SIG-M5 treated with dmso at 0.1 percent for 504 hours (cell line): ENCODE measurements around the gene SPPL3.
A peak's percentile ranks its signal among the peaks of the same experiment; 100 is the strongest.

Experiments used
- DNase-seq: peaks from one replicate; lab custom pipeline; 2025; ENCODE audit not compliant: unreplicated experiment; lab: John Stamatoyannopoulos, UW

The SPPL3 gene

GRCh38 chr12:120790114-120790513, 114.0 kb downstream of the SPPL3 start:
- DNase-seq, result no peak

- no peak for DNase-seq
Observed at GRCh38 chr12:120787889-120788288, 116.3 kb downstream of the SPPL3 start.

DNA sequence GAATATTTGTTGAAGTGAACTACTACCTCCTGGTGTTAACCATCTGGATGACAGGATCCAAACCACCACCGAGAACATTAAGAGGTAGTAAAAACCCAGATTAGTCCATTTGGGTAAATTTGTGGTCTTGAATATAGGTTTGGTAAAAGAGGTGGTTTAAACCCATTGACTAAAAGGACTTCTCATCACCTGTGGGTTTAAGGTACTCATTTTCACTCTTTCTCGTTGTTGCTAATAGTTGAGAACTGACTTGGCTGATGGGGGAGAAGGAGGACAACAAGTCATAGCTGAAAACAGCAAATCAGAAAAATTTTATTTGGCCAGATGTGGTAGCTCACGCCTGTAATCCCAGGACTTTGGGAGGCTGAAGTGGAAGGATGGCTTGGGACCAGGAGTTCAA, 119.4 kb downstream of the SPPL3 start:
- DNase-seq, result no peak

- DNase-seq, result no peak
Observed at GRCh38 chr12:120783197-120783596, 121.0 kb downstream of the SPPL3 start.

DNA sequence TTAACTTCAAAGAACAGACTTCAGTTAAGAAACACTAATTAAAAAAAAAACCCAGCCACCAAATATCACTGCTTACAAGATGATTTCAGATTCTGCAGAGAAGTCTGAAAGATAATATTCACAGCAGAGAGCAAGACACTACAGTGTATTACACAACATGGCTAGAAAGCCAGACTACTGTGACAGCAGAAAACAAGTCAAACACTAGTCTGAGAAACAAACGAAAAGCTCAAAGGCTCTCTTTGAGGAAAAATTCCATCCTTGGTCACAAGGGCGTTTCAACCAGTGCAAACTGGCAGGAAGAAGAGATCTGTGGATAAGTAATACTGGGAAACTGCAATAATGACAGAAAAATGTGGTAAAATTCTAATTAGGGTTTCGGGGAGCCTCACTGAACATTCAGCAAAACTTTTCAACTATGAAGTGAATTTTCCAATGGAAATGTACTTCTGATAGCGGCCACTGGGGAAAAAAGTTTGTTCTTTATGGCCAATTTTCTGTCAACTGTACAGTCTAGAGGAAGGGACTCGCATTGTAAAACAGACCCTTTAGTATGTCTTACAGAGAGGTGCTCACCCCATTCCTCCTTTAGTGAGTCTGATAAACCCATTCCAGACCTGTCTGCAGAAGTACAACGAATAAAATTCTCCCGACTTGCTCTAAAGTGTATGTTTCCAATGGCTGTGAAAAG, 128.2 kb downstream of the SPPL3 start:
- no peak for DNase-seq

GRCh38 chr12:120774169-120774916, 129.8 kb downstream of the SPPL3 start:
- DNase-seq, result no peak

- DNase-seq, result no peak
Observed at GRCh38 chr12:120771097-120771496, 133.1 kb downstream of the SPPL3 start.

GRCh38 chr12:120767071-120768024, 136.8 kb downstream of the SPPL3 start:
- no peak for DNase-seq

- DNase-seq, result no peak
Observed at GRCh38 chr12:120766566-120766965, 137.6 kb downstream of the SPPL3 start.

DNA sequence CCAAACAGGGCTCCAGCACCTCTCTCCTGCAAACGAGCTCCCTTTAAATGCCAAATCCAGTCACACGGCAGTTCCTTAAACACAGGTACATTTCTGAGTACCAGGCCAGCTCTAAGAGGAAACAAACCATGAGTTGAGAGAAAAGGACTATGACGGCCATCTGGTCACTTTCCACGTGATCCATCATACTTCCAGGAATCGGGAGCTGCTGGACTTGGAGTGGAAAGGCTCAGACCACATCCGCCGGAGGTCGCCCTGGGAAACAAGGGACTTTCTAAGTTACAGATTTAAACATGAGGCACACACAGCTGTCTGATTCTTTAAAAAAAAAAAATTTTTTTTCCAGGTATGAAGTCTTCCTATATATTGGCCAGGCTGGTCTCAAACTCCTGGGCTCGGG, 139.3 kb downstream of the SPPL3 start:
- no peak for DNase-seq

DNA sequence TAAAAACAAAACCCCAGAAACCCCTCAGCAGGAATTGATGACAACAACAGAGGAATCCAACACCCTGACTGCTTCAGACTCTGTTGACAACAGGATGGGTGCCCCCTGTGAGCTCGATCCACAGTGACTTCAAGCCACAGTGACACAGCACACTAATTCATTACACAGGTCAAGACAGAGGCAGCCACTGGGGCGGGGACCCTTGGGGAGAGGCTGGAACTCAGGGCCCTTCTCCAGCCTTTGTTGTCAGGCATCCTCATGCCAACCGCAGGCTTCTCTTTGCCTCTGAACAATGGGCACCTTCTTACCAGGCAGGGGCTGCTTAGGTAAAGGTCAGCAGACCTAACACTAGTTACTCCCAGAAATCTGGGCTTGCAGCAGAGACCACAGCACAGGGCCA, 140.9 kb downstream of the SPPL3 start:
- DNase-seq, result no peak

- no peak for DNase-seq
Observed at GRCh38 chr12:120762086-120762485, 142.1 kb downstream of the SPPL3 start.

DNA sequence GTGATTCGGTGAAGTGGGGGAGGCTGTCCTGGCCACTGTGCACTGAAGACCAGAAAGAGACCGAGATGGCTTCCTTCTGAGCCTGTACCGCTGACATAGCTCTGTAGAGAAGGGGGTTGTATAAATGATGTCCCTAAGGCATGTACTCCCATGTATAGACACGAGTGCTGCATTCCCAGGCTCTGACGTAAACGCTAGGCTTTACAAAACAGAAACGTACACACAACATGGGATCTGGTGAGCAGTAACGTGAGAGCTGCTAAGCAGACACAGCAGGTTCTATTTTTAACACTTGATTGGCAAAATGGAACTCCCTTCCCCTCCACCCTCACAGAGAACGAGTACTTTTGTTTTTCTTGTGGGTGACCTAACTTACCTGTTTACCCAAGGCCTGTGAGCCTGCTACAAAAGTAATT, 142.6 kb downstream of the SPPL3 start:
- DNase-seq, result no peak

- DNase-seq, result peak; percentile 39
Observed at GRCh38 chr12:120760349-120761254, 143.6 kb downstream of the SPPL3 start.

DNA sequence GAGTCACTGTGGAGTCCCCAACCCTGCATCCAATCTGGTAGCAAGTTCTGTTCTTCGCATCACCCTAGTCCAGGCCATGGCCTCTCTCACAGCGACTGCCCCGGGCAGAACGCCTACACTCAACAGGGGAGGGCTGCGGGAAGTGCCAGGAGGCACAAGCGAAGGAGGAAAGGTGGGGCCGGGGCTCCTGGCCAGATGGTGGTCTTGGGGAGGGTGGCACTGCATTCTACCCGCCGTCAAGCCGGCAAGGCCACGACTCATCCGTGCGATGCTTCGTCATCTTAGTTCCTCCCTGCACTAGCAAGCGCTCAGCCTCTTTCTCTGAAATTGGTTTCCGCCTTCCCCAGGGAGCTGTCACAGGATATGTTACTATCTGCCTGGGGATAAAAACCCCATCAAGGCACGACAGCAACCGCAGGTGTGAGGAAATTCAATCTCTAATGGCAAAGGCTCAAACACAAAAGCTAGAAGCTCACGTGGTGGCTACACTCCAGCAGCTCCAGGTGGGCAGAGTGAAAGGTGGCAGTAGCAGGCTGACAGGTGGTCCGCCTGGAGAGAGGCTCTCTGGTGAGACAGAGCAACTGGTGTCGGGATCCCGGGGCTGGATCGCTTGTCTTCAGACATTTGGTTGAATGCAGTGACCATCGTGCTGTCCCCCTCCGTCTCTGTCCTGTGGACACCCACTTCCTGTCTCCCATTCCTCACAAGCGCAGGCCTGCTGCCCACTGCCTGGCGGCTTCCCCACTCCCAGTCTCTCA, 144.4 kb downstream of the SPPL3 start:
- DNase-seq, result no peak

DNA sequence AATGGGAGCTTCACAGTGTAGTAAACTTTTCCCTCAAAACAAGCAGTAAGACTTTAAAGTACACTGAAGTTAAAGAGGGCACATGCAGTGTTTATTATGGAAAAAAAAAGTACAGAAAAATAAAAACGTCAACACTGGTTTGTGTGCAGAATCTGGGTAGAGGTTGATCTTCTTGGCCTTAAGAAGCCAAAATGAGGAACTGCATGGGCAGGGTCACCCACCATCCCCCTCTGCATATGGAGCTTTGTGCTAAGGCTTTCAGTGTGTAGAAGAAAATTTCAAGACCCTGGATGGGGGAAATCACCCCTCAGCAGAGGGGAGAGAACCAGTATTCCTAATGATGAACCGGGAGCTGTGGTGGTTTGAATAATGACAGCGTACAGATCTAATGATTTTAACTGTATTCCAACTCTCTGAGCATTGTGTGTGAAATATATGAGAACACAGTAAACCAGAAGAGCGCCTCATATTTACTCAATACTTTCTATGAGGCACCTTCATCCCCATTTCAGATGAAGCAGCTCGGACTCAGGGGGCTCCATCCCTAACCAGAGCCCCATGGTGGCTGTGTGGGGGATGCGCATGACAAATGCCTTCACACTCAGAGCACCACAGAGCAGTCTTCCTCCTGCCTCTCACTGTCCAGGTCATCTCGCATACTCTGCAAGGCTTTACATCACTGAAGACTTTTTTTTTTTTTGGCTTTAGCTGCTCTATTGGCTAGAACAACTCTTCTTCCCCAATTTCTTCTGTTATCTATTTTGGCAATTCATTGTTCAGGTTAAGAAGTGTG, 145.2 kb downstream of the SPPL3 start:
- no peak for DNase-seq

GRCh38 chr12:120757949-120758348, 146.2 kb downstream of the SPPL3 start:
- no peak for DNase-seq

DNA sequence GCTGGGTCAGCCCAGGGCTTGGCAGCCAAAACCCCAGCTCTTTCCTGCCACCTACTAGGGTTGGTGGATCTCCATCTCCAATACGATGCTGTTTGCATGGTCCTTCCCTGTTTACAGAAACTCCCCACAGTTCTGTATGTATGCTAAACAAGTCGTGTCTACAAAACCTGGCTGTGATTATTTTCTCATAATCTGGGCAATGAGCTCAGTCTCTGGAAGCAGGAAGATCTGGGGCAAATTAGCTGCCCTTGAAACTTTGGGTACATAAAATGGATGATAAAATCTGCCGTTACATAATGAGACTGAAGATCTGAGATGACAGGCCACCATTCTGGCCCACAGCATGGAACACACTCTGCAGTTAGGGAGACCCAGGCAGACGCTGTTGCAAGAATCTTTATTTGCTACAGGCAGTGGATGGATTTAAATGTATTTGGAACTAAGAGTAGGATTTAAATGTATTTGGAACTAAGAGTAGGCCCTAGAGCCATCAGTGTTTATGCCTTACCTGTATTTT, 146.9 kb downstream of the SPPL3 start:
- DNase-seq, result no peak

DNA sequence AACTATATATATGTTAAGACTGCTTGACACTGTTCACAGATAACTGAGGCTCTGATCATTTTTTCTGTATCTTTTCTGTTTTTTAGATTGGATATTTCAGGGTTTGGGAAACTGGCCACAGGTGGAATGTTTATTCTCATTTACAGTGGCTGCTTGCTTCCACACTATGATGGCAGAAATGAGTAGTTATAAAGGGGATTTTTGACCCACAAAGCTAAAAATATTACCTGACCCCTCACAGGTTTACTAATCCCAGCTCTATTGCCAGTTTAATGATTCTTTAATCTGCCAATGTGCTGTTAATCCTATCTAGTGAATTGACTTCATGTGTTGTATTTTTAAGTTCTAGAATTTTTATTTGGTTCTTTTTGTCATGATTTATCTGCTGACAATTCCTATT, 148.9 kb downstream of the SPPL3 start:
- no peak for DNase-seq
